Esophagus muscularis mucosa (tissue), 3 donors: Measurements from ENCODE around the gene ATP13A2.

Experiments used
- POLR2A ChIP-seq: fragments of 450-650 bp; IDR thresholded peaks from one replicate; pipeline ENCODE4 v1.6.1; 2017; ENCODE audit warnings: antibody characterized with exemption, moderate library complexity, mild to moderate bottlenecking, low read depth
- TF ChIP-seq, protein P1 (sequence below), 3 experiments: fragments of 200-600 bp in 2 of 3; fragments of 450-650 bp in 1 of 3; sonication (generic) in 2 of 3; IDR thresholded peaks; one replicate each; pipeline ENCODE4 v1.5.1; 2017 to 2019; ENCODE audit warnings: antibody characterized with exemption in 3 of 3, mild to moderate bottlenecking in 2 of 3, moderate library complexity in 1 of 3

DNA sequence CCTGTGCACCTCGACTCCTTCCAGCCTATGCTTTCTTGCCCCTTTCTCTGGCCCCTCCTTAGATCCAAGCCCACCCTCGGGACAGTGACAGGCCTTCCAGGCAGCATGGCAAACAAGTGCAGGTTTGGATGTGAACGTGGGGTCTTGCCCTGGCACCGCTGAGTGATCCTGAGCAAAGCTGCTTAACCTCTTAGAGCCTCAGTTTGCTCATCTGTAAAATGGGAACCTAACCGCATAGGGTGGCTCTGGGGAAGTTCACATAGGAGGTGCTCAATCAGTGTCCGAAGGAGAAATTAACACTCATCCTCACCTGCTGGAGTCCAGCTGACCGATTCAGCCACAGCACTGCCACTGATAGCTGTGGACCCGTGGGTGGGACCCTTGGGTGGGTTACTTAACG lies 38.5 kb downstream of the ATP13A2 start:
- TF ChIP-seq, protein P1, sequence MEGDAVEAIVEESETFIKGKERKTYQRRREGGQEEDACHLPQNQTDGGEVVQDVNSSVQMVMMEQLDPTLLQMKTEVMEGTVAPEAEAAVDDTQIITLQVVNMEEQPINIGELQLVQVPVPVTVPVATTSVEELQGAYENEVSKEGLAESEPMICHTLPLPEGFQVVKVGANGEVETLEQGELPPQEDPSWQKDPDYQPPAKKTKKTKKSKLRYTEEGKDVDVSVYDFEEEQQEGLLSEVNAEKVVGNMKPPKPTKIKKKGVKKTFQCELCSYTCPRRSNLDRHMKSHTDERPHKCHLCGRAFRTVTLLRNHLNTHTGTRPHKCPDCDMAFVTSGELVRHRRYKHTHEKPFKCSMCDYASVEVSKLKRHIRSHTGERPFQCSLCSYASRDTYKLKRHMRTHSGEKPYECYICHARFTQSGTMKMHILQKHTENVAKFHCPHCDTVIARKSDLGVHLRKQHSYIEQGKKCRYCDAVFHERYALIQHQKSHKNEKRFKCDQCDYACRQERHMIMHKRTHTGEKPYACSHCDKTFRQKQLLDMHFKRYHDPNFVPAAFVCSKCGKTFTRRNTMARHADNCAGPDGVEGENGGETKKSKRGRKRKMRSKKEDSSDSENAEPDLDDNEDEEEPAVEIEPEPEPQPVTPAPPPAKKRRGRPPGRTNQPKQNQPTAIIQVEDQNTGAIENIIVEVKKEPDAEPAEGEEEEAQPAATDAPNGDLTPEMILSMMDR (IDR thresholded peaks at IDR 0.05): no peak
- TF ChIP-seq POLR2A: no peak
